Activated T-cell treated with anti-CD3 and anti-CD28 coated beads, Interleukin-2, amount 50 U/mL, for 48 hours (primary cell): ENCODE data around the gene HHAT.

Experiments
- DNase-seq, 2 experiments: peaks; one replicate each; pipeline ENCODE4 v3.0.0-alpha.2; 2020

HHAT gene

GRCh38 chr1:210328746-210329503 lies at the start of gene HHAT:
Gene HHAT (plus strand): TSS chr1:210328902. CDS start chr1:210348976, 20,074 bp downstream.
- DNase-seq = peak; percentile 74 to 76

- DNase-seq = no peak
Observed at GRCh38 chr1:210280221-210280620, 48.5 kb upstream of the HHAT start.

GRCh38 chr1:210288116-210288515 lies 40.6 kb upstream of the HHAT start:
- DNase-seq = no peak

- no peak for DNase-seq
Observed at GRCh38 chr1:210289248-210289647, 39.5 kb upstream of the HHAT start.

- no peak for DNase-seq
Observed at GRCh38 chr1:210291081-210291764, 37.5 kb upstream of the HHAT start.

GRCh38 chr1:210291786-210292230 lies 36.9 kb upstream of the HHAT start:
- no peak for DNase-seq

GRCh38 chr1:210292231-210292871 lies 36.4 kb upstream of the HHAT start:
- peak; percentile 53 to 67 for DNase-seq

GRCh38 chr1:210293171-210293607 lies 35.5 kb upstream of the HHAT start:
- no peak for DNase-seq

- DNase-seq = no peak
Observed at GRCh38 chr1:210294999-210295745, 33.5 kb upstream of the HHAT start.

GRCh38 chr1:210296682-210297081 lies 32.0 kb upstream of the HHAT start:
- DNase-seq = no peak

GRCh38 chr1:210298296-210298695 lies 30.4 kb upstream of the HHAT start:
- DNase-seq = no peak

- DNase-seq = no peak
Observed at GRCh38 chr1:210298936-210299335, 29.8 kb upstream of the HHAT start.

GRCh38 chr1:210299501-210299900 lies 29.2 kb upstream of the HHAT start:
- DNase-seq = no peak

- no peak for DNase-seq
Observed at GRCh38 chr1:210300923-210301614, 27.6 kb upstream of the HHAT start.

GRCh38 chr1:210301615-210302000 lies 27.1 kb upstream of the HHAT start:
- no peak for DNase-seq

- no peak for DNase-seq
Observed at GRCh38 chr1:210302501-210302900, 26.2 kb upstream of the HHAT start.

- no peak for DNase-seq
Observed at GRCh38 chr1:210303391-210303790, 25.3 kb upstream of the HHAT start.

- no peak for DNase-seq
Observed at GRCh38 chr1:210310562-210311153, 18.0 kb upstream of the HHAT start.

- no peak for DNase-seq
Observed at GRCh38 chr1:210311726-210312493, 16.8 kb upstream of the HHAT start.

GRCh38 chr1:210313046-210313595 lies 15.6 kb upstream of the HHAT start:
- DNase-seq = no peak

GRCh38 chr1:210313921-210314320 lies 14.8 kb upstream of the HHAT start:
- no peak for DNase-seq
